DOHH2 (cell line): ENCODE results near the gene BTRC.
"Not testable (repeated sequence)": the region's sequence is repeated elsewhere in the genome, so short reads cannot be mapped to it uniquely, and the experiment has no call there.

Experiments
- CTCF ChIP-seq: fragments of 200-600 bp; sonication (generic); IDR thresholded peaks from one replicate; pipeline ENCODE4 v1.5.1; 2014; ENCODE audit warnings: antibody characterized with exemption, mild to moderate bottlenecking, low read depth, low read length; ENCODE audit not compliant: poor library complexity, severe bottlenecking
- EZH2phosphoT487 ChIP-seq: fragments of 200-600 bp; sonication (generic); IDR thresholded peaks from 2 replicates; pipeline ENCODE4 v1.6.1; 2017; ENCODE audit warnings: borderline replicate concordance, mild to moderate bottlenecking, antibody characterized with exemption, low read length, moderate library complexity, mixed read lengths

DNA sequence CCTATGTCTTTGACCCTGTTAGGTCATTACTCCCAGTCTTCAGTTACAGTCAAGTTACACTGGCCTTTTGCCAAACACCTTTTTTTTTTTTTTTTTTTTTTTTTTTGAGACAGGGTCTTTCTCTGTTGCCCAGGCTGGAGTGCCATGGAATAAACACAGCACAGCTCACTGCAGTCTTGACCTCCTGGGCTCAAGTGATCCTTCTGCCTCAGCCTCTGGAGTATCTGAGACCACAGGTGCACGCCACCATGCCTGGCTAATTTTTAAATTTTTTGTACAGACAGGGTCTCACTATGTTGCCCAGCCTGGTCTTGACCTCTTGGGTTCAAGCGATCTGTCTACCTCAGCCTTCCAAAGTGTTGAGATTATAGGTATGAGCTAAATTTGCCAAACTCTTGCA is 35.6 kb downstream of the BTRC start:
- not testable (repeated sequence) for TF ChIP-seq EZH2phosphoT487, CTCF
